ENCODE data around the gene C4orf51. TPM values are rescaled to one million over a fixed set of nuclear protein-coding genes. Genes with fewer than 3 reads are reported as not detected.

Gene C4orf51
- total and polyA plus RNA-seq, 2 of the 8 experiments (the other 6 are each of a cell fraction or from before 2014, with no cell fraction given): 0.54 TPM; not detected in 1

- POLR2A ChIA-PET (ENCODE audit: partially characterized antibody): no interaction called here
- no peak overlapping the region for H2BK12ac ChIP-seq (ENCODE audit: low read depth, low read length)
- H3K23me2 ChIP-seq (ENCODE audit: low read depth, low read length): no peaks in the 10 kb centered on the region
- peaks cover 0 to 13% (median 6%) of the 10 kb centered on the region in 4 experiments; a peak in 4 of 8 replicates for H3K36me3 ChIP-seq (ENCODE audit: control insufficient read depth in 2 of 4, insufficient read depth in 4 of 4, low read length in 3 of 4)
- H4K91ac ChIP-seq (replicated peaks; ENCODE audit: insufficient read length, low read length): no peak overlapping the region
- DNase-seq (ENCODE audit: low read depth in 1 of 2, low spot score in 2 of 2): no peak
- H3K56ac ChIP-seq (replicated peaks; ENCODE audit: insufficient read length, low read depth, low read length): no peak overlapping the region
- H2AK5ac ChIP-seq (ENCODE audit: low read depth, low read length): no peak overlapping the region
- no peak overlapping the region for H2BK15ac ChIP-seq (ENCODE audit: low read length)
- no peak overlapping the region for H3K4me3 ChIP-seq (ENCODE audit: extremely low read depth in 1 of 4, insufficient read depth in 2 of 4, low read depth in 3 of 4, low read length in 4 of 4)
- no peak overlapping the region for H3K4me2 ChIP-seq (ENCODE audit: insufficient read depth in 1 of 2, low read depth in 2 of 2, low read length in 2 of 2)
- no peaks in the 10 kb centered on the region; a peak in 1 of 4 replicates for H3K9me3 ChIP-seq (ENCODE audit: insufficient read depth in 2 of 2, low read depth in 1 of 2, low read length in 1 of 2)
- WGBS, 2 experiments (ENCODE audit: extremely low coverage in 1 of 2, insufficient coverage in 1 of 2, insufficient read length in 1 of 2, insufficient replicate concordance in 2 of 2, low coverage in 1 of 2, low lambda C conversion rate in 2 of 2, missing lambda C conversion rate in 1 of 2): 91% methylated on average over 2 of the region's 2 CpGs; no CpG with 5 or more reads in 1 of the 2 experiments
- H3K9ac ChIP-seq (replicated peaks in 1 of 4; ENCODE audit: extremely low read depth in 1 of 4, low read depth in 3 of 4, low read length in 3 of 4): no peak overlapping the region
- no peak overlapping the region for H3K14ac ChIP-seq (ENCODE audit: insufficient read length)
- H3K79me1 ChIP-seq (ENCODE audit: low read depth, low read length): no peaks in the 10 kb centered on the region
- H3K27me3 ChIP-seq (replicated peaks in 1 of 4; ENCODE audit: control insufficient read depth in 3 of 4, extremely low read depth in 1 of 4, insufficient read depth in 3 of 4, low read length in 3 of 4): no peaks in the 10 kb centered on the region
- H2AFZ ChIP-seq (ENCODE audit: low read length): no peak overlapping the region
- H2BK20ac ChIP-seq (ENCODE audit: low read length): no peak overlapping the region
- no peak overlapping the region for H2BK5ac ChIP-seq (ENCODE audit: low read depth, low read length)
- no peak overlapping the region for H4K8ac ChIP-seq (ENCODE audit: extremely low read depth, insufficient read depth, low read length)
- no peak overlapping the region for H3K18ac ChIP-seq (ENCODE audit: extremely low read depth, low read length)
- no peak overlapping the region for H3K23ac ChIP-seq (ENCODE audit: insufficient read length)
- no peaks in the 10 kb centered on the region for H4K20me1 ChIP-seq (replicated peaks in 1 of 2; ENCODE audit: control insufficient read depth in 1 of 2, insufficient read depth in 2 of 2, low read length in 2 of 2)
- H3K27ac ChIP-seq (ENCODE audit: low read depth, low read length): no peak overlapping the region
- no peak overlapping the region for H2BK120ac ChIP-seq (replicated peaks; ENCODE audit: low read depth, low read length)
- TF ChIP-seq SRF (IDR thresholded peaks at IDR 0.05; ENCODE audit: low read depth, low read length) (no peak), SP2 (IDR thresholded peaks at IDR 0.05; ENCODE audit: low read length) (no peak), EZH2 (IDR thresholded peaks at IDR 0.05; ENCODE audit: low read depth, low read length, severe bottlenecking) (no peak), PHF8 (conservative IDR thresholded peaks at IDR 0.05; ENCODE audit: low read depth, low read length) (no peak), RNF2 (IDR thresholded peaks at IDR 0.05; ENCODE audit: borderline replicate concordance, low read depth, low read length, missing control alignments, poor library complexity, severe bottlenecking) (no peak), GABPA (IDR thresholded peaks at IDR 0.05; ENCODE audit: borderline replicate concordance, insufficient read depth, low read length) (no peak), CHD1 (IDR thresholded peaks at IDR 0.05; ENCODE audit: low read depth, low read length) (no peak), ASH2L (IDR thresholded peaks at IDR 0.05; ENCODE audit: low read length) (no peak), RAD21 (IDR thresholded peaks at IDR 0.05 in 1 of 2, conservative IDR thresholded peaks at IDR 0.05 in 1 of 2; ENCODE audit: low read depth in 2 of 2, low read length in 2 of 2) (no peak), TCF12 (IDR thresholded peaks at IDR 0.05; ENCODE audit: low read depth, low read length) (no peak), TAF7 (optimal IDR thresholded peaks at IDR 0.05; ENCODE audit: borderline replicate concordance, low read depth, low read length) (no peak), RBBP5 (IDR thresholded peaks at IDR 0.05; ENCODE audit: borderline replicate concordance, low read depth, low read length) (no peak), ZNF274 (IDR thresholded peaks at IDR 0.05; ENCODE audit: borderline replicate concordance, extremely low read depth, low read length) (no peak), NRF1 (IDR thresholded peaks at IDR 0.05; ENCODE audit: low read depth, low read length) (no peak)
- FAIRE-seq: no peak
- peaks cover 0 to 5% (median 4%) of the 10 kb centered on the region in 4 experiments; a peak in 3 of 7 replicates for H3K4me1 ChIP-seq (replicated peaks in 1 of 4; ENCODE audit: control insufficient read depth in 3 of 4, insufficient read depth in 4 of 4, low read length in 3 of 4)
- CTCF ChIA-PET (ENCODE audit: partially characterized antibody): interaction anchor here (2.8 kb wide), 1 partner anchor 107 kb away, joined by 8 read pairs; no protein-coding TSS in a partner anchor
- no peaks in the 10 kb centered on the region for H3K79me2 ChIP-seq (ENCODE audit: control insufficient read depth in 1 of 2, insufficient read depth in 2 of 2, low read length in 2 of 2)
- H3K4ac ChIP-seq (replicated peaks; ENCODE audit: insufficient read length, low read depth, low read length): no peak overlapping the region
- no peak overlapping the region for H4K5ac ChIP-seq (ENCODE audit: insufficient read length, low read depth, low read length)
These were observed 101.4 kb downstream of the C4orf51 start for GRCh38 chr4:145781351-145781750.

Data from H1 (cell line).